OCI-LY7 (cell line): ENCODE results near the gene RHOA. TPM values are rescaled to one million over a fixed set of nuclear protein-coding genes. Genes with fewer than 3 reads are reported as not detected.

Experiments used
- BruUV-seq: library from RNA; stranded (reverse); fragments of 400-500 nt; replicated peaks from 2 replicates; lab custom pipeline; 2021; lab: Mats Ljungman, UMichigan
- CTCF ChIA-PET: fragments of 300-600 bp; sonication (Branson Sonifier 250); formaldehyde crosslinking; loops from one replicate; lab custom pipeline; 2022; ENCODE audit warnings: antibody characterized with exemption; ENCODE audit not compliant: unreplicated experiment; lab: Charles Lee
- POLR2A ChIA-PET: fragments of 300-600 bp; sonication (Branson Sonifier 250); formaldehyde crosslinking; loops from one replicate; lab custom pipeline; 2022; ENCODE audit warnings: antibody characterized with exemption; lab: Charles Lee
- DNase-seq: peaks from one replicate; pipeline ENCODE4 v3.0.0-alpha.2; 2015; ENCODE audit warnings: low spot score
- H2AFZ ChIP-seq: fragments of 200-600 bp; sonication (generic), shearing (Covaris generic); 2 replicates; pipeline ENCODE4 v1.6.1; 2014; ENCODE audit warnings: mild to moderate bottlenecking, antibody characterized with exemption, low read length, moderate library complexity
- H3K27ac ChIP-seq: fragments of 200-600 bp; sonication (generic); 2 replicates; pipeline ENCODE4 v1.5.1; 2014; ENCODE audit warnings: mixed run types, low read depth, mild to moderate bottlenecking, moderate library complexity, low read length, inconsistent platforms; ENCODE audit not compliant: poor library complexity, severe bottlenecking
- H3K36me3 ChIP-seq: fragments of 200-600 bp; sonication (generic); 2 replicates; pipeline ENCODE4 v1.6.1; 2014; ENCODE audit warnings: mild to moderate bottlenecking, antibody characterized with exemption, low read length, moderate library complexity, mixed read lengths; ENCODE audit not compliant: insufficient read depth
- H3K4me1 ChIP-seq: fragments of 200-600 bp; sonication (generic); 2 replicates; pipeline ENCODE4 v1.5.1; 2014; ENCODE audit warnings: mild to moderate bottlenecking, low read length; ENCODE audit not compliant: insufficient read depth, poor library complexity, severe bottlenecking
- H3K4me2 ChIP-seq: fragments of 200-600 bp; sonication (generic); 2 replicates; pipeline ENCODE4 v1.6.1; 2014; ENCODE audit warnings: mild to moderate bottlenecking, low read length
- H3K4me3 ChIP-seq: fragments of 200-600 bp; sonication (generic); 2 replicates; pipeline ENCODE4 v1.5.1; 2014; ENCODE audit warnings: mild to moderate bottlenecking, low read depth, low read length; ENCODE audit not compliant: poor library complexity, severe bottlenecking
- H3K79me2 ChIP-seq: fragments of 200-600 bp; sonication (generic); 2 replicates; pipeline ENCODE4 v1.6.1; 2016; ENCODE audit warnings: low read depth, mild to moderate bottlenecking, low read length, moderate library complexity, mixed read lengths; ENCODE audit not compliant: insufficient read depth
- H3K9me2 ChIP-seq: fragments of 200-600 bp; sonication (generic); 2 replicates; pipeline ENCODE4 v1.6.1; 2016; ENCODE audit warnings: mild to moderate bottlenecking, low read length, mixed read lengths; ENCODE audit not compliant: insufficient read depth
- H3K9me3 ChIP-seq: fragments of 200-600 bp; sonication (generic); 2 replicates; pipeline ENCODE4 v1.6.1; 2014; ENCODE audit warnings: mild to moderate bottlenecking, mixed run types, low read length, mixed read lengths
- H4K20me1 ChIP-seq: fragments of 200-600 bp; sonication (generic); 2 replicates; pipeline ENCODE4 v1.6.1; 2014; ENCODE audit warnings: mild to moderate bottlenecking, antibody characterized with exemption, low read length, moderate library complexity, mixed read lengths; ENCODE audit not compliant: insufficient read depth
- EZH2phosphoT487 ChIP-seq: fragments of 200-600 bp; sonication (generic); IDR thresholded peaks from 2 replicates; pipeline ENCODE4 v1.6.1; 2018; ENCODE audit warnings: low read depth, borderline replicate concordance, mild to moderate bottlenecking, mixed run types, antibody characterized with exemption, low read length, moderate library complexity, mixed read lengths
- intact Hi-C: fragments of 100-400 bp; cut with micrococcal nuclease; formaldehyde crosslinking; loops from one replicate; pipeline ENCODE4 v1.10.0; 2022; ENCODE audit not compliant: unreplicated experiment
- total RNA-seq, 2 experiments: library from RNA; depleted of rRNA in 1 of 2; stranded (reverse); fragments of >200 nt in 1 of 2; shearing (Covaris generic) in 1 of 2; gene quantifications; 2 replicates each; pipeline ENCODE4 v1.2.3, GENCODE V29; 2014 to 2022
- TF ChIP-seq, protein P1 (sequence below): fragments of 200-600 bp; sonication (generic); conservative IDR thresholded peaks from 2 replicates; pipeline ENCODE4 v1.5.1; 2014; ENCODE audit warnings: mild to moderate bottlenecking, antibody characterized with exemption, low read length, moderate library complexity, mixed read lengths

The RHOA gene
- total RNA-seq, 2 experiments from 2014 or later, result 218 to 373 TPM

DNA sequence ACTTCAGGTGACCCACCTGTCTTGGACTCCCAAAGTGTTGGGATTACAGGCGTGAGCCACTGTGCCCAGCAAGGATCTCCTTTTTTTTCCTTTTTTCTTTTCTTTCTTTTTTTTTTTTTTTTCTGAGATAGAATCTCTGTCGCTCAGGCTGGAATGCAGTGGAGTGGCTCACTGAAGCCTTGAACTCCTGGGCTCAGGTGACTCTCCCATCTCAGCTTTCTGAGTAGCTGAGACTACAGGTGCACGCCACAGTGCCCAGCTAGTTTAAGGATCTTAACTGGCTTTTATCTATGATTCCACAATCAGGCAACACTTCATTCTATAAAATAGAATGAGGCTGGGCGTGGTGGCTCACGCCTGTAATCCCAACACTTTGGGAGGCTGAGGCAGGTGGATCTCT, 33.6 kb upstream of the RHOA start:
- Histone ChIP-seq H2AFZ (no peak overlapping the region), H3K4me2 (no peak overlapping the region), H3K9me2 (no peaks in the 10 kb centered on the region), H3K4me1 (peaks cover 31% of the 10 kb centered on the region), H3K79me2 (no peaks in the 10 kb centered on the region), H3K27ac (no peak overlapping the region), H3K9me3 (no peaks in the 10 kb centered on the region), H3K36me3 (no peaks in the 10 kb centered on the region), H4K20me1 (no peaks in the 10 kb centered on the region), H3K4me3 (no peak overlapping the region)
- BruUV-seq, result no TSS peak
- ChIA-PET CTCF (interaction anchor here (0.6 kb wide), 1 partner anchor 28 kb away, joined by 3 read pairs; no protein-coding TSS in a partner anchor), POLR2A (interaction anchor here (0.6 to 2.3 kb wide), 6 partner anchors 12 to 317 kb away, joined by 3 to 18 read pairs (median 6); partner anchors contain the start of genes NICN1, RHOA and USP4)
- DNase-seq, result no peak
- TF ChIP-seq, protein P1, sequence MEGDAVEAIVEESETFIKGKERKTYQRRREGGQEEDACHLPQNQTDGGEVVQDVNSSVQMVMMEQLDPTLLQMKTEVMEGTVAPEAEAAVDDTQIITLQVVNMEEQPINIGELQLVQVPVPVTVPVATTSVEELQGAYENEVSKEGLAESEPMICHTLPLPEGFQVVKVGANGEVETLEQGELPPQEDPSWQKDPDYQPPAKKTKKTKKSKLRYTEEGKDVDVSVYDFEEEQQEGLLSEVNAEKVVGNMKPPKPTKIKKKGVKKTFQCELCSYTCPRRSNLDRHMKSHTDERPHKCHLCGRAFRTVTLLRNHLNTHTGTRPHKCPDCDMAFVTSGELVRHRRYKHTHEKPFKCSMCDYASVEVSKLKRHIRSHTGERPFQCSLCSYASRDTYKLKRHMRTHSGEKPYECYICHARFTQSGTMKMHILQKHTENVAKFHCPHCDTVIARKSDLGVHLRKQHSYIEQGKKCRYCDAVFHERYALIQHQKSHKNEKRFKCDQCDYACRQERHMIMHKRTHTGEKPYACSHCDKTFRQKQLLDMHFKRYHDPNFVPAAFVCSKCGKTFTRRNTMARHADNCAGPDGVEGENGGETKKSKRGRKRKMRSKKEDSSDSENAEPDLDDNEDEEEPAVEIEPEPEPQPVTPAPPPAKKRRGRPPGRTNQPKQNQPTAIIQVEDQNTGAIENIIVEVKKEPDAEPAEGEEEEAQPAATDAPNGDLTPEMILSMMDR, result no peak
- no peak for TF ChIP-seq EZH2phosphoT487
- intact Hi-C loops, result no loop called here

DNA sequence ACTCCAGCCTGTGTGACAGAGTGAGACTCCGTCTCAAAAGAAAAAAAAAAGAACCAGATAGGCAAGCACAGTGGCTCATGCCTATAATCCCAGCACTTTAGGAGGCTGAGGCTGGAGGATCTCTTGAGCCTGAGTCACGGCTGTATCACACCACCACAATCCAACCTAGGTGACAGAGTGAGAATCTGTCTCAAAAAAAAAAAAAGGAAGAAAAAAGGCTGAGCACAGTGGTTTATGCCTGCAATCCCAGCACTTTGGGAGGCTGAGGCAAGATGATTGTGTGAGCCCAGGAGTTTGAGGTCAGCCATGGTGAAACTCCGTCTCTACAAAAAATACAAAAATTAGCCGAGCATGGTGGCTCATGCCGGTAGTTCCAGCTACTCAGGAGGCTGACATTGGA, 23.0 kb upstream of the RHOA start:
- TF ChIP-seq, protein P1, result no peak
- TF ChIP-seq EZH2phosphoT487, result no peak
- DNase-seq, result no peak
- POLR2A ChIA-PET, result interaction anchor here (0.7 kb wide), 2 partner anchors 167 to 354 kb away, joined by 3 read pairs; no protein-coding TSS in a partner anchor
- Histone ChIP-seq H3K79me2 (no peaks in the 10 kb centered on the region), H4K20me1 (no peaks in the 10 kb centered on the region), H3K4me1 (peaks cover 6% of the 10 kb centered on the region), H3K4me2 (no peak overlapping the region), H3K4me3 (no peak overlapping the region), H3K9me2 (no peaks in the 10 kb centered on the region), H3K9me3 (no peaks in the 10 kb centered on the region), H3K36me3 (no peaks in the 10 kb centered on the region), H2AFZ (no peak overlapping the region), H3K27ac (no peak overlapping the region)
- BruUV-seq, result no TSS peak
- CTCF ChIA-PET, result no interaction called here
- intact Hi-C loops, result no loop called here

DNA sequence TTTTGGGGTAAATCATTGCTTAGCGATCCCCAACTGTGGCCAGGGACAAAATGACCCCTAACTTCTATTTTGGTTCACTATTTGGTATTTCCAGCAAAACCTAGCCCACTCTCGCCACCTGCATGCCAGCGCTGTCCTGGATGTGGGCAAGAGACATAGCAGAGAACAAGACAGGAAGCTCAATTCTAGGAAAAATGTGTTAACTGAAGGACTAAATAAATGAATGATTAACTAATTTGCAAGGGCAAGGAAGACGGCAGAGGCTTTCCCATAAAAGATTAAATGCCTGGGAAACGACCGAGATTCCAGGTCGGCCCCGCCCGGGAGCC, 16.9 kb upstream of the RHOA start:
- Histone ChIP-seq H3K79me2 (no peaks in the 10 kb centered on the region), H3K36me3 (no peaks in the 10 kb centered on the region), H4K20me1 (no peaks in the 10 kb centered on the region), H3K9me2 (no peaks in the 10 kb centered on the region), H3K4me2 (peak overlapping the region; percentile 68), H3K27ac (peak overlapping the region; percentile 82), H2AFZ (peak overlapping the region; percentile 79; the same call in 1 of the 2 replicates), H3K4me3 (peak overlapping the region; percentile 71), H3K4me1 (peaks cover 14% of the 10 kb centered on the region), H3K9me3 (no peaks in the 10 kb centered on the region)
- TF ChIP-seq EZH2phosphoT487, result no peak
- TF ChIP-seq, protein P1, result no peak
- intact Hi-C loops, result loop anchor here (1.0 kb wide), 4 partner anchors 12 to 88 kb away; partner anchors contain the start of genes DAG1 and USP4
- ChIA-PET POLR2A (interaction anchor here (0.7 to 1.8 kb wide), 10 partner anchors 13 to 450 kb away, joined by 3 to 12 read pairs (median 4); partner anchors contain the start of gene USP4), CTCF (no interaction called here)
- BruUV-seq, result TSS peak; percentile 87
- peak; percentile 31 for DNase-seq
